ENCODE data around the gene WNT8A.

Gene WNT8A

GRCh38 chr5:138077064-138077696, 6.7 kb upstream of the WNT8A start:
- Histone ChIP-seq H3K4me1 (ENCODE audit: control insufficient read depth, insufficient read depth, low read length) (no peaks in the 10 kb centered on the region), H3K36me3 (ENCODE audit: control insufficient read depth in 2 of 2, insufficient read depth in 1 of 2, low read length in 2 of 2) (no peaks in the 10 kb centered on the region), H3K4me3 (ENCODE audit: low read depth, low read length) (no peak overlapping the region), H3K27ac (ENCODE audit: extremely low read depth, low read depth, low read length) (no peak overlapping the region), H3K9me3 (ENCODE audit: control insufficient read depth, insufficient read depth, low read depth, low read length) (no peaks in the 10 kb centered on the region)
- POLR2A ChIA-PET = no interaction called here
- TF ChIP-seq MYNN (tag by site-specific recombination; IDR thresholded peaks at IDR 0.05; ENCODE audit: borderline replicate concordance) = no peak
- TF ChIP-seq ZNF600 (tag by site-specific recombination; IDR thresholded peaks at IDR 0.05) = peak; percentile 48
- peak; percentile 94 for TF ChIP-seq ZNF654 (tag by site-specific recombination; IDR thresholded peaks at IDR 0.05; ENCODE audit: low read depth)
- TF ChIP-seq IKZF3 (tag by site-specific recombination; IDR thresholded peaks at IDR 0.05) = peak; percentile 65
- 0 out of 2 replicates have a peak, but pooled peaks have one; percentile 16 for TF ChIP-seq PRDM1 (tag by site-specific recombination; IDR thresholded peaks at IDR 0.05)
- TF ChIP-seq YY1 (tag by site-specific recombination; IDR thresholded peaks at IDR 0.05) = no peak
- TF ChIP-seq CTCF (tag by site-specific recombination; IDR thresholded peaks at IDR 0.05) = peak; percentile 74; the same call in 1 of the 2 replicates
- no peak for TF ChIP-seq ZNF184 (tag by site-specific recombination; IDR thresholded peaks at IDR 0.05)
- peak; percentile 62 for TF ChIP-seq ZNF366 (tag by site-specific recombination; conservative IDR thresholded peaks at IDR 0.05)
- TF ChIP-seq ZNF660 (tag by site-specific recombination; IDR thresholded peaks at IDR 0.05) = 0 out of 2 replicates have a peak, but pooled peaks have one; percentile 71
- peak; percentile 57; the same call in 1 of the 2 replicates for TF ChIP-seq REST (tag by site-specific recombination; IDR thresholded peaks at IDR 0.05)
- TF ChIP-seq ZNF16 (tag by site-specific recombination; IDR thresholded peaks at IDR 0.05; ENCODE audit: low read depth) = no peak
- CTCF ChIA-PET = interaction anchor here (0.5 to 6.5 kb wide), 56 partner anchors 8 to 886 kb away, joined by 3 to 96 read pairs (median 4); partner anchors contain the start of genes BRD8 and NME5

DNA sequence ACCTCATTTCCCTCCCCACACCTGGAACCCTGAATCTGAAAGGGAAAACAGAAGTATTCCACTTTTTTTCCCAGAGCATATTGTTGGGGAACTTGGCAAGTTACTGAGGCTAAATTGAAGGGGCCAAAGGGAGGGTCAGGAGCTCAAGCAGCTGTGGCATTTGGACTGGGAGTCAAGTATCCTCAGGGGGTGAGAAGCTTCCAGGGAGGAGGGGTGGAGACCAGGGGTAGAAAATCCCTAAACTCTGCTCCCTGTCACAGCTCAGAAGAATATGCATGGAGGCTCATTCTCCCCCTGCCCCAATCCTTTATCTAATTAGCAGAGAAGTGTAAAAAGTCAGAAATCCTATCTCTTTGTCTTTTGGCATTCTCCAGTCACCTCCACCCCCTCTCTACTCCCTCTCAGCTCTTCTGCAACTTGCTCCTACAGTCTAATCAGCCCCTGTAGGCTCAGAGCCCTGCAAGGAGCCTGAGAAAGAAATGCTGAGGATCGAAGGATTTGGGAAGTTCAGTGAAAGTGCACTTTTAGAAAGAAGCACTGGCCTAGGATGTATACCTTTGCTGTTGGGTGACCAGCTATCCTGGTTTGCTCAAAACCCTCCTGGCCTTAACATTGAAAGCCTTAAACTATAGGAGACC, 5.7 kb upstream of the WNT8A start:
- Histone ChIP-seq H3K9me3 (ENCODE audit: control insufficient read depth, insufficient read depth, low read depth, low read length) (no peaks in the 10 kb centered on the region), H3K27ac (ENCODE audit: extremely low read depth, low read depth, low read length) (no peak overlapping the region), H3K4me3 (ENCODE audit: low read depth, low read length) (no peak overlapping the region), H3K36me3 (ENCODE audit: control insufficient read depth in 2 of 2, insufficient read depth in 1 of 2, low read length in 2 of 2) (no peaks in the 10 kb centered on the region), H3K4me1 (ENCODE audit: control insufficient read depth, insufficient read depth, low read length) (no peaks in the 10 kb centered on the region)
- ChIA-PET CTCF (interaction anchor here (0.5 to 6.5 kb wide), 32 partner anchors 8 to 456 kb away, joined by 3 to 96 read pairs (median 8); partner anchors contain the start of genes BRD8 and NME5), POLR2A (no interaction called here)
- TF ChIP-seq ZEB2 (tag by site-specific recombination; IDR thresholded peaks at IDR 0.05) (no peak), ZNF843 (tag by site-specific recombination; IDR thresholded peaks at IDR 0.05) (no peak), ZNF585B (tag by site-specific recombination; IDR thresholded peaks at IDR 0.05) (no peak), OSR2 (tag by site-specific recombination; IDR thresholded peaks at IDR 0.05) (no peak), ZNF776 (tag by site-specific recombination; IDR thresholded peaks at IDR 0.05; ENCODE audit: borderline replicate concordance) (no peak), KLF8 (tag by site-specific recombination; IDR thresholded peaks at IDR 0.05) (no peak), ZNF146 (tag by site-specific recombination; IDR thresholded peaks at IDR 0.05) (no peak), ZNF157 (tag by site-specific recombination; IDR thresholded peaks at IDR 0.05) (no peak), MEIS1 (CRISPR knock-in tag; IDR thresholded peaks at IDR 0.05; ENCODE audit: borderline replicate concordance) (no peak), SALL2 (tag by site-specific recombination; IDR thresholded peaks at IDR 0.05; ENCODE audit: borderline replicate concordance) (no peak)
- TF ChIP-seq, protein P1, sequence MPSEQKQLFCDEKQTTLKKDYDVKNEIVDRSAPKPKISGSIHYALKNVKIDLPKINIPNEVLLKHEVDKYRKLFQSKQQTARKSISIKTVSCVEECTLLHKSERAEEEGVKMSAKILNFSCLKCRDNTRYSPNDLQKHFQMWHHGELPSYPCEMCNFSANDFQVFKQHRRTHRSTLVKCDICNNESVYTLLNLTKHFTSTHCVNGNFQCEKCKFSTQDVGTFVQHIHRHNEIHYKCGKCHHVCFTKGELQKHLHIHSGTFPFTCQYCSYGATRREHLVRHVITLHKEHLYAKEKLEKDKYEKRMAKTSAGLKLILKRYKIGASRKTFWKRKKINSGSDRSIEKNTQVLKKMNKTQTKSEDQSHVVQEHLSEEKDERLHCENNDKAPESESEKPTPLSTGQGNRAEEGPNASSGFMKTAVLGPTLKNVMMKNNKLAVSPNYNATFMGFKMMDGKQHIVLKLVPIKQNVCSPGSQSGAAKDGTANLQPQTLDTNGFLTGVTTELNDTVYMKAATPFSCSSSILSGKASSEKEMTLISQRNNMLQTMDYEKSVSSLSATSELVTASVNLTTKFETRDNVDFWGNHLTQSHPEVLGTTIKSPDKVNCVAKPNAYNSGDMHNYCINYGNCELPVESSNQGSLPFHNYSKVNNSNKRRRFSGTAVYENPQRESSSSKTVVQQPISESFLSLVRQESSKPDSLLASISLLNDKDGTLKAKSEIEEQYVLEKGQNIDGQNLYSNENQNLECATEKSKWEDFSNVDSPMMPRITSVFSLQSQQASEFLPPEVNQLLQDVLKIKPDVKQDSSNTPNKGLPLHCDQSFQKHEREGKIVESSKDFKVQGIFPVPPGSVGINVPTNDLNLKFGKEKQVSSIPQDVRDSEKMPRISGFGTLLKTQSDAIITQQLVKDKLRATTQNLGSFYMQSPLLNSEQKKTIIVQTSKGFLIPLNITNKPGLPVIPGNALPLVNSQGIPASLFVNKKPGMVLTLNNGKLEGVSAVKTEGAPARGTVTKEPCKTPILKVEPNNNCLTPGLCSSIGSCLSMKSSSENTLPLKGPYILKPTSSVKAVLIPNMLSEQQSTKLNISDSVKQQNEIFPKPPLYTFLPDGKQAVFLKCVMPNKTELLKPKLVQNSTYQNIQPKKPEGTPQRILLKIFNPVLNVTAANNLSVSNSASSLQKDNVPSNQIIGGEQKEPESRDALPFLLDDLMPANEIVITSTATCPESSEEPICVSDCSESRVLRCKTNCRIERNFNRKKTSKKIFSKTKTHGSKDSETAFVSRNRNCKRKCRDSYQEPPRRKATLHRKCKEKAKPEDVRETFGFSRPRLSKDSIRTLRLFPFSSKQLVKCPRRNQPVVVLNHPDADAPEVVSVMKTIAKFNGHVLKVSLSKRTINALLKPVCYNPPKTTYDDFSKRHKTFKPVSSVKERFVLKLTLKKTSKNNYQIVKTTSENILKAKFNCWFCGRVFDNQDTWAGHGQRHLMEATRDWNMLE (tag by site-specific recombination; conservative IDR thresholded peaks at IDR 0.05; ENCODE audit: low read depth) = no peak
